ENCODE measurements around the gene PNPO.

The PNPO gene

GRCh38 chr17:47949946-47950345 lies 8.6 kb downstream of the PNPO start:
- Histone ChIP-seq H3K27ac (replicated peaks; ENCODE audit: low read length) (no peak overlapping the region), H3K9me3 (replicated peaks in 1 of 2; ENCODE audit: control insufficient read depth in 2 of 2, insufficient read depth in 1 of 2, low read depth in 1 of 2, low read length in 2 of 2) (no peaks in the 10 kb centered on the region), H3K4me1 (ENCODE audit: control insufficient read depth in 2 of 2, insufficient read depth in 1 of 2, low read depth in 1 of 2, low read length in 2 of 2) (peaks cover 6% of the 10 kb centered on the region in 2 donors), H3K14ac (ENCODE audit: low read length) (no peak overlapping the region), H3K18ac (ENCODE audit: low read length) (no peak overlapping the region), H3K9ac (ENCODE audit: low read depth, low read length, poor library complexity) (no peak overlapping the region), H3K23ac (ENCODE audit: low read depth, low read length, poor library complexity) (no peak overlapping the region), H3K27me3 (ENCODE audit: control insufficient read depth in 3 of 3, insufficient read depth in 3 of 3, low read depth in 1 of 3, low read length in 3 of 3) (peaks cover 0 to 3% (median 0%) of the 10 kb centered on the region in 3 experiments), H3K4me2 (ENCODE audit: insufficient read depth, low read length, poor library complexity, severe bottlenecking) (no peak overlapping the region), H3K36me3 (replicated peaks in 1 of 2; ENCODE audit: control insufficient read depth in 2 of 2, insufficient read depth in 2 of 2, low read length in 2 of 2) (peaks cover 0 to 10% of the 10 kb centered on the region in 2 donors), H3K4ac (ENCODE audit: low read length) (no peak overlapping the region), H2AFZ (ENCODE audit: low read length) (peak overlapping the region; percentile 84), H3K79me1 (ENCODE audit: low read depth, low read length) (no peaks in the 10 kb centered on the region), H4K91ac (ENCODE audit: low read depth, low read length, poor library complexity) (no peak overlapping the region), H2BK5ac (ENCODE audit: low read length) (no peak overlapping the region), H2AK5ac (ENCODE audit: low read depth, low read length) (no peak overlapping the region), H3K4me3 (ENCODE audit: low read length in 2 of 2) (no peak overlapping the region), H4K8ac (ENCODE audit: low read depth, low read length) (no peak overlapping the region), H2BK12ac (ENCODE audit: low read length) (no peak overlapping the region), H2BK15ac (ENCODE audit: low read length) (no peak overlapping the region), H2BK120ac (ENCODE audit: low read depth, low read length) (no peak overlapping the region)
- no CpG with 5 or more reads among the region's 3 CpGs for WGBS, 2 donors (ENCODE audit: extremely low coverage in 2 of 2, insufficient read length in 2 of 2, insufficient replicate concordance in 1 of 2)
- no peak for DNase-seq (ENCODE audit: low spot score)

- H2BK15ac ChIP-seq (ENCODE audit: low read length), result no peak overlapping the region
- peaks cover 0 to 3% (median 0%) of the 10 kb centered on the region in 3 experiments for H3K27me3 ChIP-seq (ENCODE audit: control insufficient read depth in 3 of 3, insufficient read depth in 3 of 3, low read depth in 1 of 3, low read length in 3 of 3)
- H3K36me3 ChIP-seq (replicated peaks in 1 of 2; ENCODE audit: control insufficient read depth in 2 of 2, insufficient read depth in 2 of 2, low read length in 2 of 2), result peaks cover 0 to 6% of the 10 kb centered on the region in 2 donors
- no peaks in the 10 kb centered on the region for H3K9me3 ChIP-seq (replicated peaks in 1 of 2; ENCODE audit: control insufficient read depth in 2 of 2, insufficient read depth in 1 of 2, low read depth in 1 of 2, low read length in 2 of 2)
- H3K4me3 ChIP-seq (ENCODE audit: low read length in 2 of 2), result no peak overlapping the region
- no peak overlapping the region for H4K8ac ChIP-seq (ENCODE audit: low read depth, low read length)
- DNase-seq (ENCODE audit: low spot score), result no peak
- H2BK12ac ChIP-seq (ENCODE audit: low read length), result no peak overlapping the region
- H2AK5ac ChIP-seq (ENCODE audit: low read depth, low read length), result peak overlapping the region; percentile 73
- H3K14ac ChIP-seq (ENCODE audit: low read length), result no peak overlapping the region
- H4K91ac ChIP-seq (ENCODE audit: low read depth, low read length, poor library complexity), result no peak overlapping the region
- H3K79me1 ChIP-seq (ENCODE audit: low read depth, low read length), result no peaks in the 10 kb centered on the region
- no peak overlapping the region for H2BK120ac ChIP-seq (ENCODE audit: low read depth, low read length)
- no peak overlapping the region for H3K9ac ChIP-seq (ENCODE audit: low read depth, low read length, poor library complexity)
- WGBS, 2 donors (ENCODE audit: extremely low coverage in 2 of 2, insufficient read length in 2 of 2, insufficient replicate concordance in 1 of 2), result no CpG with 5 or more reads among the region's 4 CpGs
- no peak overlapping the region for H3K4me2 ChIP-seq (ENCODE audit: insufficient read depth, low read length, poor library complexity, severe bottlenecking)
- H3K23ac ChIP-seq (ENCODE audit: low read depth, low read length, poor library complexity), result no peak overlapping the region
- H3K18ac ChIP-seq (ENCODE audit: low read length), result no peak overlapping the region
- peaks cover 6% of the 10 kb centered on the region in 2 donors for H3K4me1 ChIP-seq (ENCODE audit: control insufficient read depth in 2 of 2, insufficient read depth in 1 of 2, low read depth in 1 of 2, low read length in 2 of 2)
- no peak overlapping the region for H2AFZ ChIP-seq (ENCODE audit: low read length)
- H3K27ac ChIP-seq (replicated peaks; ENCODE audit: low read length), result no peak overlapping the region
- no peak overlapping the region for H3K4ac ChIP-seq (ENCODE audit: low read length)
- H2BK5ac ChIP-seq (ENCODE audit: low read length), result no peak overlapping the region
These were observed 9.1 kb downstream of the PNPO start for GRCh38 chr17:47950448-47950847.

GRCh38 chr17:47952171-47953021 lies 11.0 kb downstream of the PNPO start:
- Histone ChIP-seq H3K36me3 (replicated peaks in 1 of 2; ENCODE audit: control insufficient read depth in 2 of 2, insufficient read depth in 2 of 2, low read length in 2 of 2) (no peaks in the 10 kb centered on the region), H3K9me3 (replicated peaks in 1 of 2; ENCODE audit: control insufficient read depth in 2 of 2, insufficient read depth in 1 of 2, low read depth in 1 of 2, low read length in 2 of 2) (no peaks in the 10 kb centered on the region), H3K27me3 (ENCODE audit: control insufficient read depth in 3 of 3, insufficient read depth in 3 of 3, low read depth in 1 of 3, low read length in 3 of 3) (peaks cover 0 to 9% (median 3%) of the 10 kb centered on the region in 3 experiments), H3K27ac (replicated peaks; ENCODE audit: low read length) (no peak overlapping the region), H3K79me1 (ENCODE audit: low read depth, low read length) (no peaks in the 10 kb centered on the region), H3K4me2 (ENCODE audit: insufficient read depth, low read length, poor library complexity, severe bottlenecking) (no peak overlapping the region), H3K4me3 (ENCODE audit: low read length in 2 of 2) (no peak overlapping the region), H2BK5ac (ENCODE audit: low read length) (peak overlapping the region; percentile 58), H2BK15ac (ENCODE audit: low read length) (no peak overlapping the region), H4K8ac (ENCODE audit: low read depth, low read length) (no peak overlapping the region), H2AK5ac (ENCODE audit: low read depth, low read length) (peak overlapping the region; percentile 13), H2BK12ac (ENCODE audit: low read length) (no peak overlapping the region), H3K18ac (ENCODE audit: low read length) (no peak overlapping the region), H3K4ac (ENCODE audit: low read length) (no peak overlapping the region), H2AFZ (ENCODE audit: low read length) (no peak overlapping the region), H2BK120ac (ENCODE audit: low read depth, low read length) (no peak overlapping the region), H3K9ac (ENCODE audit: low read depth, low read length, poor library complexity) (no peak overlapping the region), H3K23ac (ENCODE audit: low read depth, low read length, poor library complexity) (no peak overlapping the region), H4K91ac (ENCODE audit: low read depth, low read length, poor library complexity) (no peak overlapping the region), H3K14ac (ENCODE audit: low read length) (no peak overlapping the region), H3K4me1 (ENCODE audit: control insufficient read depth in 2 of 2, insufficient read depth in 1 of 2, low read depth in 1 of 2, low read length in 2 of 2) (peaks cover 9 to 13% of the 10 kb centered on the region in 2 donors)
- DNase-seq (ENCODE audit: low spot score), result no peak
- no CpG with 5 or more reads among the region's 12 CpGs for WGBS, 2 donors (ENCODE audit: extremely low coverage in 2 of 2, insufficient read length in 2 of 2, insufficient replicate concordance in 1 of 2)

- Histone ChIP-seq H2BK12ac (ENCODE audit: low read length) (no peak overlapping the region), H4K8ac (ENCODE audit: low read depth, low read length) (no peak overlapping the region), H3K36me3 (replicated peaks in 1 of 2; ENCODE audit: control insufficient read depth in 2 of 2, insufficient read depth in 2 of 2, low read length in 2 of 2) (no peaks in the 10 kb centered on the region), H3K9me3 (replicated peaks in 1 of 2; ENCODE audit: control insufficient read depth in 2 of 2, insufficient read depth in 1 of 2, low read depth in 1 of 2, low read length in 2 of 2) (no peaks in the 10 kb centered on the region), H3K27me3 (ENCODE audit: control insufficient read depth in 3 of 3, insufficient read depth in 3 of 3, low read depth in 1 of 3, low read length in 3 of 3) (peaks cover 0 to 25% (median 5%) of the 10 kb centered on the region in 3 experiments), H3K18ac (ENCODE audit: low read length) (no peak overlapping the region), H2BK5ac (ENCODE audit: low read length) (no peak overlapping the region), H3K4me1 (ENCODE audit: control insufficient read depth in 2 of 2, insufficient read depth in 1 of 2, low read depth in 1 of 2, low read length in 2 of 2) (peaks cover 14 to 15% of the 10 kb centered on the region in 2 donors), H3K27ac (replicated peaks; ENCODE audit: low read length) (no peak overlapping the region), H3K4me2 (ENCODE audit: insufficient read depth, low read length, poor library complexity, severe bottlenecking) (no peak overlapping the region), H3K9ac (ENCODE audit: low read depth, low read length, poor library complexity) (no peak overlapping the region), H3K4me3 (ENCODE audit: low read length in 2 of 2) (no peak overlapping the region), H2AFZ (ENCODE audit: low read length) (no peak overlapping the region), H4K91ac (ENCODE audit: low read depth, low read length, poor library complexity) (no peak overlapping the region), H3K23ac (ENCODE audit: low read depth, low read length, poor library complexity) (no peak overlapping the region), H3K14ac (ENCODE audit: low read length) (no peak overlapping the region), H3K4ac (ENCODE audit: low read length) (no peak overlapping the region), H2BK120ac (ENCODE audit: low read depth, low read length) (no peak overlapping the region), H2AK5ac (ENCODE audit: low read depth, low read length) (no peak overlapping the region), H2BK15ac (ENCODE audit: low read length) (no peak overlapping the region), H3K79me1 (ENCODE audit: low read depth, low read length) (no peaks in the 10 kb centered on the region)
- DNase-seq (ENCODE audit: low spot score), result no peak
These were observed 12.5 kb downstream of the PNPO start for GRCh38 chr17:47953909-47954308.

All from neuronal stem cell (in vitro differentiated cells).